D721Med (cell line): ENCODE data around the gene TDRD9.

Source experiments
- DNase-seq: peaks from one replicate; pipeline ENCODE4 v3.0.0; 2011; ENCODE audit warnings: low spot score; ENCODE audit not compliant: insufficient read length
- FAIRE-seq: peaks from 2 replicates; lab custom pipeline; 2011; peaks lifted over from hg19 to GRCh38; lab: Jason Lieb, UNC
- CTCF ChIP-seq: IDR thresholded peaks from 2 replicates; pipeline ENCODE4 v1.5.1; 2012; ENCODE audit warnings: mild to moderate bottlenecking, control low read depth; ENCODE audit not compliant: insufficient read depth; ENCODE audit errors: missing control alignments

Gene TDRD9

DNA sequence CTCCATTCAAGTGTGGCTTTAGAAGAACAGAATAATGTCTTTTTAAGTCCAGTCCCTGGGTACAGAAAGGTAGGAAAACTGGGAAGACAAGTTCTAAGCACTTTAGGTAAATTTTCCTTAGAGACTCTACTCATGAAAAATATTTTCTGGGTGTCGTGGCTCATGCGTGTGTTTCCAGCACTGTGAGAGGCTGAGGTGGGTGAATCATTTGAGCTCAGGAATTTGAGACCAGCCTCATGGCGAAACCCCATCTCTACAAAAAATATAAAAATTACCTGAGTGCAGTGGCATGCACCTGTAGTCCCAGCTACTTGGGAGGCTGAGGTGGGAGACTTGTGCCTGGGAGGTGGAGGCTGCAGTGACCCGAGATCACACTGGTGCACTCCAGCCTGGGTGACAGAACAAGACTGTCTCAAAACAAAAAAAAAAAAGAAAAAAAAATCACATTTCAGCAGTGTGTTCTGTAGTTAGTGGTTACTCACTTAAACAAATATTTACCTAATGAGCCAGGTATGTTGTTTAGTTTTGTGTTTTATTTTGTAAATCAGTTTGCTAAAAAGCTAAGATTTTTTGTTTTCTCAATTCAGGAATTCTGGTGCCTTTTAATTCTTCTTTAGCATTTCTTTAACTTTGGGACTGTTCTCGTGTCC lies 66.4 kb downstream of the TDRD9 start:
- no peak for DNase-seq
- FAIRE-seq = no peak
- TF ChIP-seq CTCF = no peak

DNA sequence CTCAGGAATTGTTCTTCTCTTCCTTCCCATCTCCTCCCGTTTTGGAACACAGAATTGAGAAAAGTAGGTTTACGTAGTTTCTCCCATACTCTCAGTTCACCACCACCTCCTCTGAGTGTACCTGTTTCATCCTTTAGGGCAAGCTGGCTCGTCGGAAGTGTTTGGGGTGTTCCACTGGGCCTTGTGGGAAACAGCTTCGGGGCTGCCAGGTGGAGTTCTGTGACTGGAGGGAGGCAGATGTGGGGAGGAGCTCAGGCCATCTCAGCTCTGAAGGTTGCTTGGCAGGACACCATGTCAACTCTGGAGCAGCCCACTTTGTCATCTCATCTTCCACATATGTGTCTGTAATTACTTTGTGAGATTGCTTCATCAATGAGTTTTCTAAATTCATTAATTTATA lies 67.6 kb downstream of the TDRD9 start:
- no peak for FAIRE-seq
- DNase-seq = no peak
- no peak for TF ChIP-seq CTCF

DNA sequence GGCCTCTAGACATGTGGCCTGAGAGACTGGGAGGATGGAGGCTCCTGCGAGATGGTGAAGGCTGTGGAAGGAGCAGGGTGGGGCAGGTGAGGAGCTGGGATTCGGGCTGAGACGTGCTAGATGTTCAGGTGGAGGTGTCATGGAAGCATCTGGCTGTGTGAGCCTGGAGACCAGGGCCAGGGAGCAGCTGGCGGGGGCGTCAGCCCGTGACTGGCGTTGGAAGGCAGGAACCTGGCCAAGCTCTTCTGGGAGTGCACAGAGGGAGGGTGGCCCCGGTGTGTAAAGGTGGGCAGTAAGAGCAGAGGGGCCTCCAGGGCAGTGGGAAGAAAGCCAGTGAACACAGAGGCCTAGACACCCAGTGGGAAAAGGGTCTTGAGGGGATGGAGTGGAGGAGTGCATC lies 69.1 kb downstream of the TDRD9 start:
- no peak for TF ChIP-seq CTCF
- no peak for DNase-seq
- no peak for FAIRE-seq

DNA sequence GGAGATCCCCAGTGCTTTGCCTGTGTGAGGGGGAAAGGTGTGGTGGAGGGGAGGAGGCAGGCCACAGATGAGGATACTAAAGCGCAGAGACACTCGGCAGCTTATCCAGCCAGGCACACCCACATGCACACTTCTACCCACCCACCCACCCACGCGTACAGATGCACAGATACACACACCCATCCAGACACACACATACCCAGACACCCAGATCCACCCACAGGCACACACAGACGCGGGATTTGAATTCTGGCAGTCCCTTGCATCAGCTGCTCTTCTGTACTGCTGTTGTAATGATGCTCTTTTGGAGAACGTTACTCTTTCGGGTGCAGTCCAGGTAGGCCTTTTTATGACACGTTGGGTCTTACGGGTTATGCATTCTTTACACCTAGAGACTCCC lies 69.8 kb downstream of the TDRD9 start:
- no peak for TF ChIP-seq CTCF
- DNase-seq = no peak
- no peak for FAIRE-seq

DNA sequence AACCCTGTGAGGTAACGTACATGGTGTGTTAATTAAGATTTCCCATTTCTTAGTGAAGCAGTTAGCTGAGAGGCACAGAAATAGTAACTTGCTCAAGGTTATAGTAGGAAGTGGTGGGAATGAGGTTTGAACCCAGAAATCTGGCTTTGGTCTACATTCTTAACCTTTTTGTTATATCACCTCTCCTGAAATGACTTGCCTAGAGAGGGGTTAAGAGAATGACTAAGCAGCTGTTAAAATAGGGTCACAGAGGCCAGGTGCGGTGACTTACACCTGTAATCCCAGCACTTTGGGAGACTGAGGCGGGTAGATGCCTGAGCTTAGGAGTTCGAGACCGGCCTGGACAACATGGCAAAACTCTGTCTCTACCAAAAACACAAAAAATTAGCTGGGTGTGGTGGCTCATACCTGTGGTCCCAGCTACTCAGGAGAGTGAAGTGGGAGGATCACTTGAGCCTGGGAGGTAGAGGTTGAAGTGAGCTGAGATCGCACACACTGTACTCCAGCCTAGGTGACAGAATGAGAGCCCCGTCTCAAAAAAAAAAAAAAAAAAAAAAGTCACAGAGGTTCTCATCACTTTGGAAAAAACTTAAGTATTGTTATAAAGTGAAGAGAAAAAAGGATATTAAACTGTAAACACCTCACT lies 71.7 kb downstream of the TDRD9 start:
- no peak for TF ChIP-seq CTCF
- FAIRE-seq (no peak), DNase-seq (no peak)

GRCh38 chr14:104001003-104001402 lies 72.7 kb downstream of the TDRD9 start:
- FAIRE-seq (no peak), DNase-seq (no peak)
- TF ChIP-seq CTCF = peak; percentile 25

- FAIRE-seq (no peak), DNase-seq (no peak)
- no peak for TF ChIP-seq CTCF
Observed at GRCh38 chr14:104003616-104004015, 75.4 kb downstream of the TDRD9 start.
